OCI-LY1 (cell line): ENCODE results near the gene IL15RA.

ENCODE experiments used
- H2AFZ ChIP-seq: fragments of 200-600 bp; sonication (generic), shearing (Covaris generic); 2 replicates; pipeline ENCODE4 v1.6.0; 2014; ENCODE audit warnings: antibody characterized with exemption, mild to moderate bottlenecking, low read length
- H3F3A ChIP-seq: fragments of 200-600 bp; sonication (generic), shearing (Covaris generic); 2 replicates; pipeline ENCODE4 v1.6.0; 2014; ENCODE audit warnings: mild to moderate bottlenecking, antibody characterized with exemption, low read length, moderate library complexity; ENCODE audit not compliant: insufficient read depth
- H3K27ac ChIP-seq: fragments of 200-600 bp; sonication (generic); 2 replicates; pipeline ENCODE4 v1.5.1; 2014; ENCODE audit warnings: low read length, mixed run types, mild to moderate bottlenecking, low read depth; ENCODE audit not compliant: poor library complexity, severe bottlenecking
- H3K27me3 ChIP-seq: fragments of 200-600 bp; sonication (generic); 2 replicates; pipeline ENCODE4 v1.6.0; 2014; ENCODE audit warnings: antibody characterized with exemption, mild to moderate bottlenecking, low read length, moderate library complexity; ENCODE audit not compliant: insufficient read depth
- H3K36me3 ChIP-seq: fragments of 200-600 bp; sonication (generic); 2 replicates; pipeline ENCODE4 v1.6.1; 2014; ENCODE audit warnings: mild to moderate bottlenecking, antibody characterized with exemption, low read length, moderate library complexity, mixed read lengths; ENCODE audit not compliant: insufficient read depth
- H3K4me1 ChIP-seq: fragments of 200-600 bp; sonication (generic); 2 replicates; pipeline ENCODE4 v1.5.1; 2014; ENCODE audit warnings: mild to moderate bottlenecking, low read length, moderate library complexity; ENCODE audit not compliant: insufficient read depth, severe bottlenecking
- H3K4me2 ChIP-seq: fragments of 200-600 bp; sonication (generic), shearing (Covaris generic); 2 replicates; pipeline ENCODE4 v1.6.1; 2014; ENCODE audit warnings: low read length
- H3K4me3 ChIP-seq: fragments of 200-600 bp; sonication (generic); 2 replicates; pipeline ENCODE4 v1.5.1; 2014; ENCODE audit warnings: low read length, low read depth, mild to moderate bottlenecking, mixed read lengths; ENCODE audit not compliant: poor library complexity, severe bottlenecking
- H3K79me2 ChIP-seq: fragments of 200-600 bp; shearing (Covaris generic); 2 replicates; pipeline ENCODE4 v1.6.1; 2016; ENCODE audit warnings: mixed run types, low read length, mixed read lengths; ENCODE audit not compliant: insufficient read depth
- H3K9ac ChIP-seq: fragments of 200-600 bp; sonication (generic), shearing (Covaris generic); 2 replicates; pipeline ENCODE4 v1.6.1; 2014; ENCODE audit warnings: mild to moderate bottlenecking, low read length, mixed read lengths
- H3K9me2 ChIP-seq: fragments of 200-600 bp; sonication (generic), shearing (Covaris generic); 2 replicates; pipeline ENCODE4 v1.6.1; 2014; ENCODE audit warnings: low read depth, mild to moderate bottlenecking, low read length, mixed read lengths
- H3K9me3 ChIP-seq: fragments of 200-600 bp; shearing (Covaris generic); 2 replicates; pipeline ENCODE4 v1.6.1; 2014; ENCODE audit warnings: low read length, mixed read lengths
- H4K20me1 ChIP-seq: fragments of 200-600 bp; sonication (generic), shearing (Covaris generic); 2 replicates; pipeline ENCODE4 v1.6.0; 2016; ENCODE audit warnings: mild to moderate bottlenecking, low read length; ENCODE audit not compliant: insufficient read depth
- EZH2 ChIP-seq: fragments of 200-600 bp; sonication (generic), shearing (Covaris generic); IDR thresholded peaks from 2 replicates; pipeline ENCODE4 v1.8.0; 2017; ENCODE audit warnings: borderline replicate concordance, mixed run types, mild to moderate bottlenecking, antibody characterized with exemption, low read length, moderate library complexity, mixed read lengths
- TF ChIP-seq, protein P1 (sequence below): fragments of 200-600 bp; sonication (generic), shearing (Covaris generic); IDR thresholded peaks from 2 replicates; pipeline ENCODE4 v1.5.1; 2017; ENCODE audit warnings: mild to moderate bottlenecking, antibody characterized with exemption, low read length, moderate library complexity, mixed read lengths

IL15RA gene, protein sequence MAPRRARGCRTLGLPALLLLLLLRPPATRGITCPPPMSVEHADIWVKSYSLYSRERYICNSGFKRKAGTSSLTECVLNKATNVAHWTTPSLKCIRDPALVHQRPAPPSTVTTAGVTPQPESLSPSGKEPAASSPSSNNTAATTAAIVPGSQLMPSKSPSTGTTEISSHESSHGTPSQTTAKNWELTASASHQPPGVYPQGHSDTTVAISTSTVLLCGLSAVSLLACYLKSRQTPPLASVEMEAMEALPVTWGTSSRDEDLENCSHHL

DNA sequence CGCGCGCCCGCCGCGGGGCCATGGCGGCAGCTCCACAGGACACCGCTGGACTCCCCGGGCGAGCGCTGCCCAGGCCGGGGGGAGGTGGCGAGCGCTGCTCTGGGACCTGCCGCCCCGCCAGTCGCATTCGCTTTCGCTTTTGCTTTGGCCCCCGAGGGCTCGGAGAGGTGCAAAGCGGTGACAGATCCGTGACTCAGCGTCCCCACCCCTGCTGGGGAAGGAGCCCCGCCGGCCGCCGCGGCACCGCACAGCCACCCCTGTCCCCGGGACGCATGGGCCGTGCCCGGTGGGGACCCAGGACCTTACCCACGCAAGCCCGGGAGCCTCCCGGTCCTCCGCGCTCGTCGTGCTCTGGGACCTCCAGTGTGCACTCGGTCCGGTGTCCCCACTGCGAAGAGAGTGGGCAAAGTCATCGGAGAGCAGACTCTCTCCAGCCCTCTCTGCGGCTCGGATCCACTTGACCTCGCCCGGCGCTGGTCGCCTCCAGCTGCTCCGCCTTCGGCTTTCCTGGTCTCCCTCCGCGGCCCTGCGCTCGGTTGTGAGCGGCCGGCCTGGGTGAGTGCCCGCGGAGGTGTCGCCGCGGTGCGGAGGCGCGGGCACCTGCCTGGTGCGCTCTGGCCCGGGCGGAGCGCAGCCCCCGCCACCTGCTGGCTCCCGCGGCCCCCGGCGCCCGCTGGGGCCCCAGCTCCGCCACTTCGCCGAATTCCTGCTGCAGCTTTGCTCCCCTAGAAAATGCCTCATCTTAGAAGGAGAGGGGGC lies at the start of gene IL15RA:
IL15RA (minus strand) TSS at position 73 of the 759 bp plus-strand sequence; CDS start at position 22, 51 bp downstream.
- peak within 1 kb of the TSS; percentile 42 for H3K9ac ChIP-seq
- H3K4me3 ChIP-seq = peak within 1 kb of the TSS; percentile 66
- H2AFZ ChIP-seq = no peak within 1 kb of the TSS
- no peaks in the 10 kb centered on the region for H3F3A ChIP-seq
- H3K27me3 ChIP-seq = no peaks in the 10 kb centered on the region; the same call in 1 of the 2 replicates
- no peaks in the 10 kb centered on the region for H3K79me2 ChIP-seq
- no peaks in the 10 kb centered on the region for H3K36me3 ChIP-seq
- no peak within 1 kb of the TSS for H3K27ac ChIP-seq
- H3K9me3 ChIP-seq = no peaks in the 10 kb centered on the region
- H3K4me1 ChIP-seq = peaks cover 15% of the 10 kb centered on the region
- H4K20me1 ChIP-seq = no peaks in the 10 kb centered on the region
- H3K9me2 ChIP-seq = no peaks in the 10 kb centered on the region
- peak within 1 kb of the TSS; percentile 60 for H3K4me2 ChIP-seq
- no peak for TF ChIP-seq EZH2
- TF ChIP-seq, protein P1, sequence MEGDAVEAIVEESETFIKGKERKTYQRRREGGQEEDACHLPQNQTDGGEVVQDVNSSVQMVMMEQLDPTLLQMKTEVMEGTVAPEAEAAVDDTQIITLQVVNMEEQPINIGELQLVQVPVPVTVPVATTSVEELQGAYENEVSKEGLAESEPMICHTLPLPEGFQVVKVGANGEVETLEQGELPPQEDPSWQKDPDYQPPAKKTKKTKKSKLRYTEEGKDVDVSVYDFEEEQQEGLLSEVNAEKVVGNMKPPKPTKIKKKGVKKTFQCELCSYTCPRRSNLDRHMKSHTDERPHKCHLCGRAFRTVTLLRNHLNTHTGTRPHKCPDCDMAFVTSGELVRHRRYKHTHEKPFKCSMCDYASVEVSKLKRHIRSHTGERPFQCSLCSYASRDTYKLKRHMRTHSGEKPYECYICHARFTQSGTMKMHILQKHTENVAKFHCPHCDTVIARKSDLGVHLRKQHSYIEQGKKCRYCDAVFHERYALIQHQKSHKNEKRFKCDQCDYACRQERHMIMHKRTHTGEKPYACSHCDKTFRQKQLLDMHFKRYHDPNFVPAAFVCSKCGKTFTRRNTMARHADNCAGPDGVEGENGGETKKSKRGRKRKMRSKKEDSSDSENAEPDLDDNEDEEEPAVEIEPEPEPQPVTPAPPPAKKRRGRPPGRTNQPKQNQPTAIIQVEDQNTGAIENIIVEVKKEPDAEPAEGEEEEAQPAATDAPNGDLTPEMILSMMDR = no peak; the same call in 1 of the 2 replicates

DNA sequence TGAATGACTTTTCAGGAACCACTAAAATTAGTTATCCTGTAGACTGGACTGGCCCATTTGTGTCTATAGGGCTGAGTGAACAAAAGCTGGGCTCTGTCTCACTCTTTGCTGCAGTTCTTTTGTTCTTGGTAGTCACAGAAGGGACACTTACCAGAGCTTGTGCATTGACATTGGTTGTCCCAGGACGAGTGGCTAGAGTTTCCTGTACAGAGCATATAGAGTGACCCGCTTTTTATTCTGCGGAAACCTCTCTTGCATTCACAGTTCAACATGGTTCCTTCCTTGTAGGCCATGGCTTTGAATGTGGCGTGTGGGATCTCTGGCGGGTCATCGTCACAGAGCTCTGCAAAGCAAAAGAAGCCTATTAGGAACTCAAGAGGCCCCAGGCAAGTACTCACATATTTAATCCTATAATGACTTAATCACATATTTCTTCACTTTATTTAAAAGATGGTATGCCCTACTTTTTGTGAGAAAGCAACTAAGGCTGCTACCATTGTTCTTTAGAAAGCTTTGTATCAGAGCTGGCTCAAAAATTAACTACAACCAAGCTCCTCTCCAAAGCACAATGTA lies 48.4 kb upstream of the IL15RA start:
- TF ChIP-seq, protein P1 = no peak
- no peak for TF ChIP-seq EZH2
- Histone ChIP-seq H3K79me2 (no peaks in the 10 kb centered on the region), H3K9me3 (peaks cover 7% of the 10 kb centered on the region; the same call in 1 of the 2 replicates), H4K20me1 (no peaks in the 10 kb centered on the region), H2AFZ (no peak overlapping the region), H3K4me2 (no peak overlapping the region), H3F3A (no peaks in the 10 kb centered on the region), H3K9ac (no peak overlapping the region), H3K36me3 (peaks cover 68% of the 10 kb centered on the region), H3K9me2 (no peaks in the 10 kb centered on the region), H3K27me3 (no peaks in the 10 kb centered on the region), H3K4me3 (no peak overlapping the region), H3K4me1 (no peaks in the 10 kb centered on the region), H3K27ac (no peak overlapping the region)

DNA sequence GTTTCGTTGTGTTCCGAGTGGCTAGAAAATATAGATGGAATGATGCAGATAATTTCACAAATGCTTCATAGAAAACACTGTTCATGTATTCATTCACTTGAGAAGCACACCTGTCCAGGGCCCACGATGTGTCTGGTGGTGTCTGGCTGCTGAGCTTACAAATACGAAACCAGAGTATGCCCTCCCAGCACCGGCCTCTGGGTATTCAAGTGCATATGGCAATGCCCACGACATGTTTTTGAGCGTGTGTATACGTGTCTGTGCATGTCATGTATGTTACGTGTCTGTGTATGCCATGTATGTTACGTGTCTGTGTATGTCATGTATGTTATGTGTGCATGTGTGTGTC lies 47.0 kb upstream of the IL15RA start:
- Histone ChIP-seq H3K9me2 (no peaks in the 10 kb centered on the region), H3K4me2 (no peak overlapping the region), H3K36me3 (peaks cover 73% of the 10 kb centered on the region), H3K27ac (no peak overlapping the region), H3K4me3 (no peak overlapping the region), H3K4me1 (peaks cover 5% of the 10 kb centered on the region), H3F3A (no peaks in the 10 kb centered on the region), H3K9ac (no peak overlapping the region), H3K27me3 (no peaks in the 10 kb centered on the region), H3K79me2 (no peaks in the 10 kb centered on the region), H2AFZ (no peak overlapping the region), H3K9me3 (no peaks in the 10 kb centered on the region), H4K20me1 (no peaks in the 10 kb centered on the region)
- TF ChIP-seq, protein P1 = no peak
- no peak for TF ChIP-seq EZH2
